A673 (cell line): ENCODE measurements around the gene PKNOX2. TPM values are rescaled to one million over a fixed set of nuclear protein-coding genes. Genes with fewer than 3 reads are reported as not detected.

Source experiments
- BruUV-seq: library from RNA; stranded (reverse); fragments of 400-500 nt; replicated peaks from 2 replicates; lab custom pipeline; 2021; lab: Mats Ljungman, UMichigan
- CTCF ChIA-PET: fragments of 300-600 bp; sonication (Branson Sonifier 250); formaldehyde crosslinking; loops from one replicate; lab custom pipeline; 2022; ENCODE audit warnings: antibody characterized with exemption; lab: Charles Lee
- POLR2A ChIA-PET: fragments of 300-600 bp; sonication (Branson Sonifier 250); formaldehyde crosslinking; loops from one replicate; lab custom pipeline; 2022; ENCODE audit warnings: antibody characterized with exemption; ENCODE audit not compliant: low non-redundant PET; lab: Charles Lee
- DNase-seq: peaks from one replicate; pipeline ENCODE4 v3.0.0-alpha.2; 2015; ENCODE audit warnings: low spot score
- H3K27ac ChIP-seq: fragments of 200-600 bp; sonication (generic); 2 replicates; pipeline ENCODE4 v1.5.1; 2016; ENCODE audit warnings: mixed run types, low read depth, mild to moderate bottlenecking, mixed read lengths, antibody characterized with exemption, low read length; ENCODE audit not compliant: poor library complexity, severe bottlenecking
- H3K27me3 ChIP-seq: fragments of 200-600 bp; sonication (generic); replicated peaks from 2 replicates; pipeline ENCODE4 v1.6.1; 2017; ENCODE audit warnings: mixed run types, low read depth, mild to moderate bottlenecking, mixed read lengths, antibody characterized with exemption, low read length; ENCODE audit not compliant: insufficient read depth, poor library complexity
- H3K36me3 ChIP-seq: fragments of 200-600 bp; sonication (generic); 2 replicates; pipeline ENCODE4 v1.6.1; 2016; ENCODE audit warnings: mixed run types, mild to moderate bottlenecking, mixed read lengths, antibody characterized with exemption, low read length; ENCODE audit not compliant: insufficient read depth, poor library complexity, severe bottlenecking
- H3K4me1 ChIP-seq: fragments of 200-600 bp; sonication (generic); 2 replicates; pipeline ENCODE4 v1.6.1; 2017; ENCODE audit warnings: mixed run types, mild to moderate bottlenecking, mixed read lengths, antibody characterized with exemption, low read length; ENCODE audit not compliant: insufficient read depth, poor library complexity, severe bottlenecking
- H3K4me3 ChIP-seq: fragments of 200-600 bp; sonication (generic); 2 replicates; pipeline ENCODE4 v1.5.1; 2016; ENCODE audit warnings: low read depth, mixed run types, mild to moderate bottlenecking, mixed read lengths, low read length; ENCODE audit not compliant: poor library complexity, severe bottlenecking
- H3K9me3 ChIP-seq: fragments of 200-600 bp; sonication (generic); 2 replicates; pipeline ENCODE4 v1.6.1; 2016; ENCODE audit warnings: mixed run types, low read depth, mild to moderate bottlenecking, mixed read lengths, antibody characterized with exemption, low read length; ENCODE audit not compliant: poor library complexity, severe bottlenecking
- EZH2 ChIP-seq: fragments of 200-600 bp; sonication (generic); IDR thresholded peaks from 2 replicates; pipeline ENCODE4 v1.6.1; 2017; ENCODE audit warnings: borderline replicate concordance, low read depth, mild to moderate bottlenecking, mixed read lengths, antibody characterized with exemption, low read length; ENCODE audit not compliant: poor library complexity, severe bottlenecking
- intact Hi-C: fragments of 100-400 bp; cut with micrococcal nuclease; formaldehyde crosslinking; loops from one replicate; pipeline ENCODE4 v1.10.0; 2022; ENCODE audit not compliant: unreplicated experiment
- total RNA-seq: library from RNA; stranded (reverse); gene quantifications from 2 replicates; pipeline ENCODE4 v1.2.3, GENCODE V29; 2021
- TF ChIP-seq, protein P1 (sequence below): fragments of 300-800, 200-600 bp; sonication (generic); conservative IDR thresholded peaks from 2 replicates; pipeline ENCODE4 v1.5.1; 2017; ENCODE audit warnings: low read depth, mild to moderate bottlenecking, antibody characterized with exemption, low read length, moderate library complexity, mixed read lengths

PKNOX2 gene
- total RNA-seq, 1 experiment from 2014 or later, result 1.1 TPM

GRCh38 chr11:125479137-125479536 lies 314.6 kb downstream of the PKNOX2 start:
- no peaks in the 10 kb centered on the region for H3K36me3 ChIP-seq
- H3K27me3 ChIP-seq, result peaks cover 6% of the 10 kb centered on the region
- no TSS peak for BruUV-seq
- H3K4me3 ChIP-seq, result no peak overlapping the region
- H3K4me1 ChIP-seq, result no peaks in the 10 kb centered on the region
- intact Hi-C loops, result no loop called here
- no peak overlapping the region for H3K27ac ChIP-seq
- no peak for DNase-seq
- CTCF ChIA-PET, result no interaction called here
- POLR2A ChIA-PET, result no interaction called here
- H3K9me3 ChIP-seq, result no peaks in the 10 kb centered on the region
- TF ChIP-seq, protein P1, sequence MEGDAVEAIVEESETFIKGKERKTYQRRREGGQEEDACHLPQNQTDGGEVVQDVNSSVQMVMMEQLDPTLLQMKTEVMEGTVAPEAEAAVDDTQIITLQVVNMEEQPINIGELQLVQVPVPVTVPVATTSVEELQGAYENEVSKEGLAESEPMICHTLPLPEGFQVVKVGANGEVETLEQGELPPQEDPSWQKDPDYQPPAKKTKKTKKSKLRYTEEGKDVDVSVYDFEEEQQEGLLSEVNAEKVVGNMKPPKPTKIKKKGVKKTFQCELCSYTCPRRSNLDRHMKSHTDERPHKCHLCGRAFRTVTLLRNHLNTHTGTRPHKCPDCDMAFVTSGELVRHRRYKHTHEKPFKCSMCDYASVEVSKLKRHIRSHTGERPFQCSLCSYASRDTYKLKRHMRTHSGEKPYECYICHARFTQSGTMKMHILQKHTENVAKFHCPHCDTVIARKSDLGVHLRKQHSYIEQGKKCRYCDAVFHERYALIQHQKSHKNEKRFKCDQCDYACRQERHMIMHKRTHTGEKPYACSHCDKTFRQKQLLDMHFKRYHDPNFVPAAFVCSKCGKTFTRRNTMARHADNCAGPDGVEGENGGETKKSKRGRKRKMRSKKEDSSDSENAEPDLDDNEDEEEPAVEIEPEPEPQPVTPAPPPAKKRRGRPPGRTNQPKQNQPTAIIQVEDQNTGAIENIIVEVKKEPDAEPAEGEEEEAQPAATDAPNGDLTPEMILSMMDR, result no peak
- no peak for TF ChIP-seq EZH2

DNA sequence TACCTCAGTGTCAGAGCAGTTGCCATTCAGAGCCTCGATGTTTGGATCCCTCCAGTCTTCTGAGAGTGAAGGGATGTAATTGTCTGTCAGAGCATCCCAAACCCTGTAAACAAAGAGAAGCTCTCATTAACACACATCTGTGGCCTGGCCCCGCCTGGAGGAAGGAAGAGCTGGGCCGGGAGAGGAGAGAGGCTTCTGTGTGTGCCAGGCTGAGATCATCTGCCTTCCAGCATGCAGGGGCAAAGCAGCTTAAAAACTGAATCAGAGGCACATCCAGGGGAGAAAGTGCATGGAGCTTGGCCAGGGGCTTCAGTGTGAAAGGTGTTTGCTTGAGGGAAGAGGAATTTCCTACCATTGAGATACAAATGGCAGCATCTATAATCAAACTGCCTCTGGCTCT lies 317.0 kb downstream of the PKNOX2 start:
- no peak for TF ChIP-seq EZH2
- TF ChIP-seq, protein P1, result no peak
- DNase-seq, result no peak
- Histone ChIP-seq H3K9me3 (no peaks in the 10 kb centered on the region), H3K27me3 (peaks cover 9% of the 10 kb centered on the region), H3K4me1 (no peaks in the 10 kb centered on the region), H3K36me3 (no peaks in the 10 kb centered on the region), H3K4me3 (no peak overlapping the region), H3K27ac (no peak overlapping the region)
- no TSS peak for BruUV-seq
- ChIA-PET POLR2A (no interaction called here), CTCF (no interaction called here)
- intact Hi-C loops, result no loop called here

Other genes with a start within 250 kb of the PKNOX2 start
- gene HEPN1, start 245.5 kb upstream of the PKNOX2 start, total RNA-seq, result not detected in 2 replicates
- not detected in 2 replicates for gene HEPACAM, start 228.7 kb upstream of the PKNOX2 start, total RNA-seq
- gene CCDC15, start 210.5 kb upstream of the PKNOX2 start, total RNA-seq, result 4.3 and 5.4 TPM in 2 replicates
- 0.26 TPM in 1 of 2 replicates, not detected in the other for gene SLC37A2, start 101.4 kb upstream of the PKNOX2 start, total RNA-seq
- 28.8 and 32.5 TPM in 2 replicates for gene TMEM218, start 53.1 kb upstream of the PKNOX2 start, total RNA-seq